ENCODE results near the gene SLC22A2.
A peak's percentile ranks its signal among the peaks of the same experiment; 100 is the strongest.
"Not testable (repeated sequence)": the region's sequence is repeated elsewhere in the genome, so short reads cannot be mapped to it uniquely, and the experiment has no call there.

The SLC22A2 gene

DNA sequence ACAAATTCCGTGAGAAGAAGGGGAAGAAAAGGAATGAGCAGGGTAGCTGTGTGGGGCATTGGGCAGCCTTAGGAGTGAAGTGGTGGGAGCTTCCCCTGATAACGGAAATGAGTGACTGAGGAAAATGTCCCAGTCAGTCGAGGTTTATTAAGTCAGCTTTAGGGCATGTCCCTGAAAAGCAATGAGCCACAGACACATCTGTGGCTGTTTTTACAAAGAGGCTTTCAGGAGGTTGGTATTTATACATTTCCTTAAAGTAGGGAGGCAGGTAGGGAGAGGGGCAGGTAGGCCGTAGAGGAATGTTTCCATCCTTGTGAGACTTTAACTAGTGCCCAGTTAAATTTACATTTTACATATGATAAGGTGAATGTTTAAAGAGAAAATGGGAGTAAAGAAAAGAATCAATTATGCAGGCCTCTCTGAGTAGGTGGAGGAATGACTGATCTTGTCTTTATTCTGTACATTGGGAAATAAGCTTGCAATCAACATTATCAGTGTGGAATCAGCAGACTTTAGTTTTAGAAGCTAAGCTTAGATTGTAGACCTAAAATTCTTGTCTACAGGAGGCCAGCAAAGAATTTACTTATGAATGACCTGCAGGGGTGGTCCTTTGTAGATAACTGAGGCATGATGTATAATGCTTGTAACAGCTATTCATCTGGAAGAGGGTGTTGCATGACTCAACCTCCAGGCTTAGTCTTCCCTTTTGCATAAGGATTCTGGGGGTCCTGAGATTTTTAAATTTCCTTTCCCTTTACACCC is 18.5 kb downstream of the SLC22A2 start:
- peaks cover 5% of the 10 kb centered on the region for H3K4me1 Mint-ChIP-seq
- ATAC-seq (no peak), DNase-seq (ENCODE audit: low spot score in 2 of 2) (no peak)
- no peak overlapping the region for H3K4me3 Mint-ChIP-seq
- no peaks in the 10 kb centered on the region for H3K36me3 Mint-ChIP-seq
- peaks cover 7% of the 10 kb centered on the region for H3K9me3 Mint-ChIP-seq
- H3K27ac Mint-ChIP-seq, result no peak overlapping the region

DNA sequence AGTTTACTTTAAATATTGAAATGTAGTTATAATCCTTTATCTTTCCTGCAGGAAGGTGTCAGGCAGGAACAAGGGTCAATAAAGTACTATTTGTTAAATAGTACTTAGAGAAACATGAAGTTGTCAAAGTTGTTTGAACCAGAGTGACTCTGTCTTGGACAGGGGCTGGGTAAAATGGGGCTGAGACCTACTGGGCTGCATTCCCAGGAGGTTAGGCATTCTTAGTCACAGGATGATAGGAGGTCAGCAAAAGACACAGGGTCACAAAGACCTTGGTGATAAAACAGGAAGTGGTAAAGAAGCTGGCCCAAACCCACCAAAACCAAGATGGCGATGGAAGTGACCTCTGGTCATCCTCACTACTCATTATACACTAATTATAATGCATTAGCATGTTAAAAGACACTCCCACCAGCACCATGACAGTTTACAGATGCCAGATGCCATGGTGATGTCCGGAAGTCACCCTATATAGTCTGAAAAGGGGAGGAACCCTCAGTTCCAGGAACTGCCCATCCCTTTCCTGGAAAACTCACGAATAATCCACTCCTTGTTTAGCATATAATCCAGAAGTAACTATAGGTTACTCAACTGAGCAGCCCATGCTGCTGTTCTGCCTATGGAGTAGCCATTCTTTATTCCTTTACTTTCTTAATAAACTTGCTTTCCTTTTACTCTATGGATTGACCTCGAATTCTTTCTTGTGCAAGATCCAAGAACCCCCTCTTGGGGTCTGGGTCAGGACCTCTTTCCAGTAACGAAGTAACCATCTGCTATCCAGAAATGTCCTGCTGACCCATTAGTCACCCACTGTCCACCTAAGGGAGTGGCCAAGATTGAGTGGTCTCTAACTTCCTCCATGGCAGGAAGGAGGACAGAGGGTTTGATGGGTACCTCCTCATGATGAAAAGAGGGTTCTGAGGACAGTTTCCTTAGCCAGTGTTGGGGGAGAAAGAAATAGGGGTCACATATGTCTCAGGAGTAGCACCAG is 19.6 kb downstream of the SLC22A2 start:
- no peak overlapping the region for H3K4me3 Mint-ChIP-seq
- no peak overlapping the region for H3K27ac Mint-ChIP-seq
- H3K9me3 Mint-ChIP-seq, result peaks cover 7% of the 10 kb centered on the region
- ATAC-seq, result no peak
- H3K36me3 Mint-ChIP-seq, result no peaks in the 10 kb centered on the region
- DNase-seq (ENCODE audit: low spot score in 2 of 2), result no peak
- H3K4me1 Mint-ChIP-seq, result peaks cover 5% of the 10 kb centered on the region

DNA sequence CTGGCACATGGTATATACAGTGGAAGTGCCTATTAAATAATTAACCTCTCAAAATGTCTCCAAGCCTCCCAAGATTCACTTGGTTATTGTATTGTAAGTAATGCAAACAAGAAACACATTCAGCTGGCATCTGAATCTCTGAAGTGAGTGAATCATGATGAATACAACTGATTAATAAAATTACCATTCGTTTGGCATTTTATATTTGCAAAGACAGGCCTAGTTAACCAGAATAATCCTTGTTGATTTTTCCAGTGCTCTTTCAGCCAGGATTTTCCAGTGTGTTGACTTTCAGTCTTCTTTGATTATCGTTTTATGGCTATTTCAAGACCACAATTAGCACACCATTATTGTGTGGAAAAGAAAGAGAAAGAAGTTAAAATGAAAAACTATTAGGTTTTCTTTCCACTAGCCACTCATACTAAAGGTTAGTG is 20.3 kb downstream of the SLC22A2 start:
- H3K4me1 Mint-ChIP-seq, result peaks cover 5% of the 10 kb centered on the region
- peaks cover 7% of the 10 kb centered on the region for H3K9me3 Mint-ChIP-seq
- H3K36me3 Mint-ChIP-seq, result no peaks in the 10 kb centered on the region
- no peak overlapping the region for H3K4me3 Mint-ChIP-seq
- ATAC-seq (no peak), DNase-seq (ENCODE audit: low spot score in 2 of 2) (no peak)
- H3K27ac Mint-ChIP-seq, result no peak overlapping the region

DNA sequence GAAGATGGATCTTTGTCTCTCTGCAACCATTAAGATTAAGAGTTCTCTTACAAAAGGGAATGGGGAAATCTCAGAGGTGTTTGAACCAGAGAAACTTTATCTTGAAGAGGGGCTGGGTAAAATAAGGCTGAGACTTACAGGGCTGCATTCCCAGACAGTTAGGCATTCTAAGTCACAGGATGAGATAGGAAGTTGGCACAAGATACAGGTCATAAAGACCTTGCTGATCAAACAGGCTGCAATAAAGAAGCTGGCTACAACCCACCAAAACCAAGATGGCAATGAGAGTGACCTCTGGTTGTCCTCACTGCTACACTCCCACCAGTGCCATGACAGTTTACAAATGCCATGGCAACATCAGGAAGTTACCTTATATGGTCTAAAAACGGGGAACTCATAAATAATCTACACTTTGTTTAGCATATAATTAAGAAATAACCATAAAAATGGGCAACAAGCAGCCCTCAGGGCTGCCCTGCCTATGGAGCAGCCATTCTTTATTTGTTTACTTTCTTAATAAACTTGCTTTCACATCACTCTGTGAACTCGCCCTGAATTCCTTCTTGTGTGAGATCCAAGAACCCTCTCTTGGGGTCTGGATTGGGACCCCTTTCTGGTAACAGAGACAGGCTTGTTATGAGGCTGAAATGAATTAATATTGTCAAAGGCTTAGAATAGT is 20.9 kb downstream of the SLC22A2 start:
- not testable (repeated sequence) for H3K4me1 Mint-ChIP-seq; H3K36me3 Mint-ChIP-seq; H3K4me3 Mint-ChIP-seq; H3K27ac Mint-ChIP-seq; DNase-seq (ENCODE audit: low spot score in 2 of 2); H3K9me3 Mint-ChIP-seq; ATAC-seq

DNA sequence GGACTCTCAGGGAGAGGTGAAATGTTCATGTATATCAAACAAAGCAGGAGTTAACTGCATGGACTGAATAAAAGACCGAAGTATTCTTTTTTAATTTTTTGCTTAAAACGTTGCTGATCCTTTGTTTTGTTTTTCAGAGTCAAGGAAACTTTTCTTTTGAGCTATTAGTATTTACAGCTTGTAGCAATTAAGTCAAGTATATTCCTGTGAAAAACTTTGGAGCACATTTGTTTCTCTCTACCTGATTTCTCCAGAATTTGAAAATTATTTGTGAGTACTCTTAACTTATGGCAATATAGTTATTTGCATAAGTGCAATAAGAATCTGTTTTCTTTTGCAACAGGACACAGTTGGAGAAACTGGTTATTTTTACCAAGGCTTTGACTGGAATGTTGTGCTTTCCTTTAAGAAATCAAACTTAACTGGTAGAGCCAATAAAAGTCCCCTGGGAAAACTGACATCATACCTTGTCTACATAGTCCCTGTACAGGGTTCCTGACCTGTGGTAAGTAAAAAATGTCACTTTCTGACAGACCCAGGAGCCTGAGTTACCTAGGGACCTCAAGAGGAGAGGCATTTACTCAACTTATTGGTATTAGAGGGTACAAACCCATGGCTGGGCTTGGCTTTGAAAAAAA is 22.3 kb downstream of the SLC22A2 start:
- H3K9me3 Mint-ChIP-seq; DNase-seq (ENCODE audit: low spot score in 2 of 2); H3K4me3 Mint-ChIP-seq; ATAC-seq; H3K36me3 Mint-ChIP-seq; H3K4me1 Mint-ChIP-seq; H3K27ac Mint-ChIP-seq: not testable (repeated sequence)

DNA sequence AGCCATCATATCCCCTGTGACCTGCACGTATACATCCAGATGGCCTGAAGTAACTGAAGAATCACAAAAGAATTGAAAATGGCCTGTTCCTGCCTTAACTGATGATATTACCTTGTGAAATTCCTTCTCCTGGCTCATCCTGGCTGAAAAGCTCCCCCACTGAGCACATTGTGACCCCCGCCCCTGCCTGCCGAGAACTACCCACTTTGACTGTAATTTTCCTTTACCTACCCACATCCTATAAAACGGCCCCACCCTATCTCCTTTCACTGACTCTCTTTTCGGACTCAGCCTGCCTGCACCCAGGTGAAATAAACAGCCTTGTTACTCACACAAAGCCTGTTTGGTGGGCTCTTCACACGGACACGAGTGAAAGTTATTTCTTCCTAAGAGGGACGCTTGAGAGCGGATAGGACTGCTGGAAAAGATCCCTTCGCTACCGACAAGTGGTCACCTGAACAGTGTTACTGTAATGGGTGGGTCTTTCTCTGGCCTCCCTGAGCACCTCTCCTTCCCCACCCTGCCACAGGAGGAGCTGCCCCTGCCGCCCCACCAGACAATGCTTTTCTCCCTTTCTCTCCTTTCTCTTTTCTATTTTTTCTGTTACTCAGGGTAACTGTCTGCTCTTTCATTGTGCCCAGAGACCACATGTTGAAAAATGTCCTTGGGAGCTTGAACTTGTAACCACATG is 24.5 kb downstream of the SLC22A2 start:
- H3K4me1 Mint-ChIP-seq; ATAC-seq; H3K36me3 Mint-ChIP-seq; DNase-seq (ENCODE audit: low spot score in 2 of 2); H3K4me3 Mint-ChIP-seq; H3K27ac Mint-ChIP-seq: not testable (repeated sequence)
- peaks cover 10% of the 10 kb centered on the region for H3K9me3 Mint-ChIP-seq

DNA sequence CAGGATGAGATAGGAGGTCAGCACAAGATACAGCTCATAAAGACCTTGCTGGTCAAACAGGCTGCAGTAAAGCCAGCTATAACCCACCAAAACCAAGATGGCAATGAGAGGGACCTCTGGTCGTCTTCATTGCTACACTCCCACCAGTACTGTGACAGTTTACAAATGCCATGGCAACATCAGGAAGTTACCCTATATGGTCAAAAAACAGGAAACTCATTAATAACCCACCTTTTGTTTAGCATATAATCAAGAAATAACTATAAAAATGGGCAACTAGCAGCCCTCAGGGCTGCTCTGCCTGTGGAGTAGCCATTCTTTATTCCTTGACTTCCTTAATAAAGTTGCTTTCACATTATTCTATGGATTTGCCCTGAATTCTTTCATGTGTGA is 30.9 kb downstream of the SLC22A2 start:
- Mint-ChIP-seq H3K27ac (no peak overlapping the region), H3K9me3 (peaks cover 3% of the 10 kb centered on the region), H3K4me1 (no peaks in the 10 kb centered on the region), H3K4me3 (no peak overlapping the region), H3K36me3 (no peaks in the 10 kb centered on the region)
- ATAC-seq (no peak), DNase-seq (ENCODE audit: low spot score in 2 of 2) (no peak)

DNA sequence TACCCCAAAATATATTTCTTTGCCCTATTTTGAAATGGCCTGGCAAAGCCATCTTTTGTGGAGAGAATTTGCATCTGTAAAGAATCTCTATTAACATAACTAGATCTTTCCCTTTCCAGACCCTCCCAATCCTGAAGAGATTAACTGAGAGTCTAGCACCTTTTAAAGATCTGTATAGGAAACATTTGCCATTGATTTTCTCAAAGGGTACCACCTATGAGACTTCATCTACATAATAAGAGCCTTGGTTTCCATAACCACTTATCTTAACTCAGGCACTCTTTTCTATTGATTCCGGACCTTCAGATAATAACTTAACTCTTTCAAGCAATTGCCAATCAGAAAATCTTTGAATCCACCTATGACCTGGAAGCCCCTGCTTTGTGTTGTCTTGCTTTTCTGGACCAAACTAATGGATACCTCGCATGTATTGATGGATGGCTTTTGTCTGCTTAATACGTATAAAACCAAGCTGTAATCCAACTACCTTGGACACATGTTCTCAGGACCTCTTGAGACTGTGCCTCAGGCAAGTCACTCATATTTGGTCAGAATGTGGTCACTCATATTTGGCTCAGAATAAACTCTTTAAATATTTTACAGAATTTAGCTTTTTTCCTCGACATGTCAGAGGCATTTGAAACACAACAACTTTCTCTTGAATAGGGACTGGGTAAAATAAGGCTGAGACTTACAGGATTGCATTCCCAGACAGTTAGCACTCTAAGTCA is 31.4 kb downstream of the SLC22A2 start:
- ATAC-seq (no peak), DNase-seq (ENCODE audit: low spot score in 2 of 2) (no peak)
- H3K36me3 Mint-ChIP-seq, result no peaks in the 10 kb centered on the region
- H3K9me3 Mint-ChIP-seq, result peaks cover 3% of the 10 kb centered on the region
- H3K4me3 Mint-ChIP-seq, result no peak overlapping the region
- H3K4me1 Mint-ChIP-seq, result no peaks in the 10 kb centered on the region
- no peak overlapping the region for H3K27ac Mint-ChIP-seq

DNA sequence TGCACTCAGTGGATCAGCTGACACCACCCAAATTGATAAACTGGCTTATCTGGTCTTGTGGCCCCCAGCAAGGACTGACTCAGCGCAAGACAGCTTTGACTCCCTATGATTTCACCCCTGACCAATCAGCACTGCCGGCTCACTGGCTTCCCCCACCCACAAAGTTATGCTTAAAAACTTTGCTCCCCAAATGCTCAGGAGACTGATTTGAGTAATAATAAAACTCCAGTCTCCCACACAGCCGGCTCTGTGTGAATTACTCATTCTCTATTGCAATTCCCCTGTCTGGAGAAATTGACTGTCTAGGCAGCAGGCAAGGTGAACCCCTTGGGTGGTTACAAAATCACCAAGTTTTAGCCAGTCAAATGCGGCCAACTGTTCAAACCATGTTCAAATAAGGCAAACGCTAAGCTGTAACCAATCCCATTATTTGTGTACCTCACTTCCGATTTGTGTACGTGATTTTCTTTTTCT is 32.5 kb downstream of the SLC22A2 start:
- ATAC-seq (peak; percentile 95), DNase-seq (ENCODE audit: low spot score in 2 of 2) (peak; percentile 10 to 71)
- Mint-ChIP-seq H3K27ac (no peak overlapping the region), H3K36me3 (no peaks in the 10 kb centered on the region), H3K4me3 (no peak overlapping the region), H3K4me1 (peaks cover 6% of the 10 kb centered on the region), H3K9me3 (peaks cover 3% of the 10 kb centered on the region)

DNA sequence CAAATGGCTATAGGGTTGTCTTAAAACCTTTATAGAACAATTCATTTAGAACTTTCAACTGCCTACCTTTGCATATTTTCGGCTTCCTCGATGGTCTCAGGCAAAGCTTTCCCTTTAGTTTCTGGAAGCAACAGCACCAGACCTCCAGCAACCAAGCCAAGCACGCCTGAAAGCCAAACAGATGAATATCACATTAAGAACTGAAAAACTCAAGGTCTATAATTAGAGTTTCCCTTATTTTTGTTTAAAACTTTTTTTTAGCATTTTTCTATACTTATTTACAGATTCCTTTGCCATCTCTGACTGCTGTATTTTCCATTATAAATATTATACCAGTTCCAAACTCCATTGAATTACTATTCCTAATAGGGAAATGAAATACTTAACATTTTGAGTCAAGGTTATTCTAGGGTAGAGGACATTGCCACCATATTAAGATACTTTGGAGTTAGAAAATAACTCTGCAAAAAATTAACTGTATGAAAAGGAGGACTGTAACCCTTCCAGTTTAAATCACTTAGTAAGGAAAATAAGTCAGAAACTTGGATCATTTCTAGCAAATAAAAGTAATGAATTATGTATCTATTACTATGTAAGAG is 33.9 kb downstream of the SLC22A2 start:
- Mint-ChIP-seq H3K36me3 (no peaks in the 10 kb centered on the region), H3K9me3 (no peaks in the 10 kb centered on the region), H3K4me3 (no peak overlapping the region), H3K27ac (no peak overlapping the region), H3K4me1 (peaks cover 7% of the 10 kb centered on the region)
- DNase-seq (ENCODE audit: low spot score in 2 of 2), result no peak
- no peak for ATAC-seq

DNA sequence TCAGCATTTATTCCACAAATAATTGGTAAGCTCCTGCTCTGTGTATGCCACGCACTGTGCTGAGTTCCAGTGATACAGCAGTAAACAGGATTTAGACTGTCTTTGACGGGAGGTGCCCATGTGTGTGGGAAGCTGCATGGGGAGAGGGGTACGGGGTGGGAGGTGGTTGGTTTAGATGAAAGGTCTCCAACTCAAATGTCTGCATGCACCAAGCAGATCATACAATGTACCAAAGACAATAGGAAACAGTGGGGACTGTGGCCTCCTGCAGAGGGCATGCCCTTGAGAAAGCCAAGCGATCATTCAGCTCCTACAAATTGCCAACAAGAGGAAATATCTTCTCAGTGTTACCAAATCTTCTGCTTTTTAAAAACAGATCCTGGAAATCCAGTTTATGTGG is 36.1 kb downstream of the SLC22A2 start:
- DNase-seq (ENCODE audit: low spot score in 2 of 2), result no peak
- H3K4me3 Mint-ChIP-seq, result no peak overlapping the region
- H3K27ac Mint-ChIP-seq, result no peak overlapping the region
- ATAC-seq, result no peak
- no peaks in the 10 kb centered on the region for H3K9me3 Mint-ChIP-seq
- H3K36me3 Mint-ChIP-seq, result no peaks in the 10 kb centered on the region
- peaks cover 7% of the 10 kb centered on the region for H3K4me1 Mint-ChIP-seq

DNA sequence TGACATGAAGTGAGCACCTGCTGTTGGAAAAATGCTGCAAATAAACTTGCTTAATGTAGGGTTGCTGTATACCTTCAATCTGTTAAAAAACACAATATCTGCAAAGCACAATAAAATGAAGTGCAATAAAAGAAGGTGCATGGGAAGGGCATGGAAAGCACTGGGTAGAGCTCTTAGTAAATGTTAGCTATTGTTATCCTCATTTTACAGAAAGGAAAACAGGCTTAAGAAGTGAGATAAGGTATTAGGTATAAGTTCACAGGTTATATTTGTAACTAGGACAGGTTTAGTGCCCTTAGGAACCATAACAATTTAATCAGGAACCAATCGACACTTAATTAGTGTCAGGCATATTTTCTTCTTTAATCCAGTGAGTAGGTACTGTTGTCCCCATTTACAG is 36.7 kb downstream of the SLC22A2 start:
- Mint-ChIP-seq H3K36me3 (no peaks in the 10 kb centered on the region), H3K9me3 (no peaks in the 10 kb centered on the region), H3K4me1 (peaks cover 7% of the 10 kb centered on the region), H3K4me3 (no peak overlapping the region), H3K27ac (no peak overlapping the region)
- ATAC-seq, result no peak
- no peak for DNase-seq (ENCODE audit: low spot score in 2 of 2)

DNA sequence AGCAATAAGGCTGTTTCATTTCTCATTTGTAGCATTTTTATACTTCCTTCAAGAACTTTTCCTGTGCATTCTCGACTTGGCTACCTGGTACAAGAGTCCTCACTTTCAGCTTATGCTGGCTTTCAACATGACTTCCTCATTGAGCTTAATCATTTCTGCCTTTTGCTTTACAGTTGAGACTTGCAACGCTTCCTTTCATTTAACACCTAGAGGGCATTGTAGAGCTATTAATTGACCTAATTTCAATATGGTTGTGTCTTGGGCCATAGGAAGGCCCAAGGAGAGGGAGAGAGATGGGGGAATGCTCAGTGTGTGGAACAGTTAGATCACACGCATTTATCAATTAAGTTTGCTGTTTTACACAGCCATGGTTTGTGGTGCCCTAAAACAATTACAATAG is 37.2 kb downstream of the SLC22A2 start:
- Mint-ChIP-seq H3K4me1 (peaks cover 7% of the 10 kb centered on the region), H3K4me3 (no peak overlapping the region), H3K9me3 (no peaks in the 10 kb centered on the region), H3K27ac (no peak overlapping the region), H3K36me3 (no peaks in the 10 kb centered on the region)
- ATAC-seq, result no peak
- no peak for DNase-seq (ENCODE audit: low spot score in 2 of 2)

DNA sequence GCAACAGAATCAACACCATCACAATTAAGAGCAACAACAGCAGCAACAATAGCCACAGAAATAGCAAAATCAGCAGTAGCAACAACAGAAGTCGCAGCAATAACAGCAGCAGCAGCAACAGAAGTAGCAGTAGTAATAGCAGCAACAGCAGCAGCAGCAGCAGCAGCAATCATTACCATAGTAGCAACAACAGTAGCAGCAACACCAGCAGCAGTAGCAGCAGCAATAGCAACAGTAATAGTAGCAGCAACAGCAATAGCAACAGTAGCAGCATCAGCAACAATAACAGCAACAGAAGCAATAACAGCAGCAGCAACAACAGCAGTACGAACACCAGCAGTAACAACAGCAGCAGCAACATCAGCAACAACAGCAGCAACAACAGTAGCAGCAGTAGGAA is 39.8 kb downstream of the SLC22A2 start:
- H3K4me1 Mint-ChIP-seq, result peaks cover 7% of the 10 kb centered on the region
- H3K36me3 Mint-ChIP-seq, result no peaks in the 10 kb centered on the region
- DNase-seq (ENCODE audit: low spot score in 2 of 2) (no peak), ATAC-seq (no peak)
- H3K27ac Mint-ChIP-seq, result no peak overlapping the region
- H3K9me3 Mint-ChIP-seq, result no peaks in the 10 kb centered on the region
- H3K4me3 Mint-ChIP-seq, result no peak overlapping the region
